Stimulated activated effector memory CD8-positive, alpha-beta T cell treated with anti-CD3 and anti-CD28 coated beads, Interleukin-12 subunit alpha, Interleukin-12 subunit beta, amount 100 ng/mL, for 72 hours (primary cell): Measurements from ENCODE around the gene GRM8.
A peak's percentile ranks its signal among the peaks of the same experiment; 100 is the strongest.

Experiments
- ATAC-seq: fragments of 150-1000 bp; cut with Tn5 transposase; 2 replicates; pipeline ENCODE4 v1.10.0; 2021
- DNase-seq, 2 donors: peaks; one replicate each; pipeline ENCODE4 v3.0.0; 2021 to 2022; ENCODE audit warnings: low spot score in 2 of 2
- H3K27ac Mint-ChIP-seq: one replicate; pipeline ENCODE4 v1.8.0; 2022; ENCODE audit warnings: mild to moderate bottlenecking, mixed read lengths
- H3K36me3 Mint-ChIP-seq: one replicate; pipeline ENCODE4 v1.8.0; 2022; ENCODE audit warnings: mild to moderate bottlenecking, mixed read lengths
- H3K4me1 Mint-ChIP-seq: one replicate; pipeline ENCODE4 v1.8.0; 2022; ENCODE audit warnings: mixed read lengths
- H3K4me3 Mint-ChIP-seq: one replicate; pipeline ENCODE4 v1.8.0; 2022; ENCODE audit warnings: mild to moderate bottlenecking, mixed read lengths
- H3K9me3 Mint-ChIP-seq: one replicate; pipeline ENCODE4 v1.8.0; 2022; ENCODE audit warnings: mixed read lengths

GRM8 gene

GRCh38 chr7:126818393-126819196 lies 434.1 kb downstream of the GRM8 start:
- Mint-ChIP-seq H3K4me3 (no peak overlapping the region), H3K36me3 (no peaks in the 10 kb centered on the region), H3K4me1 (no peaks in the 10 kb centered on the region), H3K9me3 (peaks cover 7% of the 10 kb centered on the region), H3K27ac (no peak overlapping the region)
- DNase-seq (no peak), ATAC-seq (no peak)

- no peak overlapping the region for H3K4me3 Mint-ChIP-seq
- no peak for DNase-seq
- H3K36me3 Mint-ChIP-seq, result no peaks in the 10 kb centered on the region
- no peak for ATAC-seq
- H3K4me1 Mint-ChIP-seq, result no peaks in the 10 kb centered on the region
- no peaks in the 10 kb centered on the region for H3K9me3 Mint-ChIP-seq
- H3K27ac Mint-ChIP-seq, result no peak overlapping the region
Measured at GRCh38 chr7:126809188-126809587, 443.6 kb downstream of the GRM8 start.

- Mint-ChIP-seq H3K27ac (no peak overlapping the region), H3K9me3 (no peaks in the 10 kb centered on the region), H3K4me1 (no peaks in the 10 kb centered on the region), H3K4me3 (no peak overlapping the region), H3K36me3 (no peaks in the 10 kb centered on the region)
- DNase-seq (no peak), ATAC-seq (no peak)
Measured at GRCh38 chr7:126806614-126807013, 446.1 kb downstream of the GRM8 start.

- no peaks in the 10 kb centered on the region for H3K4me1 Mint-ChIP-seq
- no peaks in the 10 kb centered on the region for H3K36me3 Mint-ChIP-seq
- ATAC-seq (no peak), DNase-seq (no peak)
- no peaks in the 10 kb centered on the region for H3K9me3 Mint-ChIP-seq
- H3K4me3 Mint-ChIP-seq, result no peak overlapping the region
- H3K27ac Mint-ChIP-seq, result no peak overlapping the region
Measured at GRCh38 chr7:126805351-126805750, 447.4 kb downstream of the GRM8 start.

GRCh38 chr7:126804604-126805003 lies 448.1 kb downstream of the GRM8 start:
- H3K4me3 Mint-ChIP-seq, result no peak overlapping the region
- H3K36me3 Mint-ChIP-seq, result no peaks in the 10 kb centered on the region
- DNase-seq (no peak), ATAC-seq (no peak)
- H3K4me1 Mint-ChIP-seq, result no peaks in the 10 kb centered on the region
- H3K9me3 Mint-ChIP-seq, result no peaks in the 10 kb centered on the region
- no peak overlapping the region for H3K27ac Mint-ChIP-seq

GRCh38 chr7:126803990-126804389 lies 448.8 kb downstream of the GRM8 start:
- Mint-ChIP-seq H3K9me3 (no peaks in the 10 kb centered on the region), H3K27ac (no peak overlapping the region), H3K4me1 (no peaks in the 10 kb centered on the region), H3K4me3 (no peak overlapping the region), H3K36me3 (no peaks in the 10 kb centered on the region)
- DNase-seq (no peak), ATAC-seq (no peak)

- no peak overlapping the region for H3K27ac Mint-ChIP-seq
- peak in 1 of 2 donors; percentile 50 for DNase-seq
- H3K9me3 Mint-ChIP-seq, result no peaks in the 10 kb centered on the region
Measured at GRCh38 chr7:126803060-126803665, 449.6 kb downstream of the GRM8 start.

GRCh38 chr7:126801733-126802132 lies 451.0 kb downstream of the GRM8 start:
- H3K27ac Mint-ChIP-seq, result no peak overlapping the region
- no peaks in the 10 kb centered on the region for H3K4me1 Mint-ChIP-seq
- no peaks in the 10 kb centered on the region for H3K36me3 Mint-ChIP-seq
- no peaks in the 10 kb centered on the region for H3K9me3 Mint-ChIP-seq
- DNase-seq, result no peak
- H3K4me3 Mint-ChIP-seq, result no peak overlapping the region
- no peak for ATAC-seq

More at GRCh38 chr7:126803060-126803665, 449.6 kb downstream of the GRM8 start:
- Mint-ChIP-seq H3K4me3 (no peak overlapping the region), H3K36me3 (no peaks in the 10 kb centered on the region), H3K4me1 (no peaks in the 10 kb centered on the region)
- peak; percentile 68 for ATAC-seq

- H3K36me3 Mint-ChIP-seq, result no peaks in the 10 kb centered on the region
- no peak for ATAC-seq
- no peaks in the 10 kb centered on the region for H3K4me1 Mint-ChIP-seq
- no peak overlapping the region for H3K4me3 Mint-ChIP-seq
- H3K27ac Mint-ChIP-seq, result no peak overlapping the region
- DNase-seq, result no peak
- H3K9me3 Mint-ChIP-seq, result no peaks in the 10 kb centered on the region
Measured at GRCh38 chr7:126799541-126799940, 453.2 kb downstream of the GRM8 start.

GRCh38 chr7:126792521-126792920 lies 460.2 kb downstream of the GRM8 start:
- no peak for DNase-seq
- no peak for ATAC-seq
- Mint-ChIP-seq H3K4me3 (no peak overlapping the region), H3K27ac (no peak overlapping the region), H3K36me3 (no peaks in the 10 kb centered on the region), H3K9me3 (no peaks in the 10 kb centered on the region), H3K4me1 (no peaks in the 10 kb centered on the region)

GRCh38 chr7:126791306-126791705 lies 461.4 kb downstream of the GRM8 start:
- no peak overlapping the region for H3K27ac Mint-ChIP-seq
- no peaks in the 10 kb centered on the region for H3K4me1 Mint-ChIP-seq
- no peaks in the 10 kb centered on the region for H3K36me3 Mint-ChIP-seq
- ATAC-seq (no peak), DNase-seq (no peak)
- no peaks in the 10 kb centered on the region for H3K9me3 Mint-ChIP-seq
- no peak overlapping the region for H3K4me3 Mint-ChIP-seq

- no peak for ATAC-seq
- Mint-ChIP-seq H3K9me3 (no peaks in the 10 kb centered on the region), H3K4me1 (no peaks in the 10 kb centered on the region), H3K27ac (no peak overlapping the region), H3K4me3 (no peak overlapping the region), H3K36me3 (no peaks in the 10 kb centered on the region)
- DNase-seq, result no peak
Measured at GRCh38 chr7:126790763-126791162, 462.0 kb downstream of the GRM8 start.

- no peaks in the 10 kb centered on the region for H3K4me1 Mint-ChIP-seq
- ATAC-seq, result no peak
- H3K9me3 Mint-ChIP-seq, result peaks cover 4% of the 10 kb centered on the region
Measured at GRCh38 chr7:126783613-126784012, 469.1 kb downstream of the GRM8 start.

GRCh38 chr7:126780993-126781392 lies 471.7 kb downstream of the GRM8 start:
- Mint-ChIP-seq H3K4me3 (no peak overlapping the region), H3K36me3 (no peaks in the 10 kb centered on the region)
- DNase-seq, result no peak

More at GRCh38 chr7:126783613-126784012, 469.1 kb downstream of the GRM8 start:
- Mint-ChIP-seq H3K4me3 (no peak overlapping the region), H3K36me3 (no peaks in the 10 kb centered on the region), H3K27ac (no peak overlapping the region)
- DNase-seq, result no peak

GRCh38 chr7:126778101-126778500 lies 474.6 kb downstream of the GRM8 start:
- DNase-seq (no peak), ATAC-seq (no peak)
- no peaks in the 10 kb centered on the region for H3K4me1 Mint-ChIP-seq
- H3K9me3 Mint-ChIP-seq, result peaks cover 4% of the 10 kb centered on the region
- H3K4me3 Mint-ChIP-seq, result no peak overlapping the region
- no peaks in the 10 kb centered on the region for H3K36me3 Mint-ChIP-seq
- no peak overlapping the region for H3K27ac Mint-ChIP-seq

More at GRCh38 chr7:126780993-126781392, 471.7 kb downstream of the GRM8 start:
- no peak overlapping the region for H3K27ac Mint-ChIP-seq
- H3K9me3 Mint-ChIP-seq, result peaks cover 4% of the 10 kb centered on the region
- H3K4me1 Mint-ChIP-seq, result no peaks in the 10 kb centered on the region
- ATAC-seq, result no peak

- ATAC-seq, result no peak
- no peak overlapping the region for H3K4me3 Mint-ChIP-seq
- no peak overlapping the region for H3K27ac Mint-ChIP-seq
- H3K4me1 Mint-ChIP-seq, result no peaks in the 10 kb centered on the region
- H3K36me3 Mint-ChIP-seq, result no peaks in the 10 kb centered on the region
- peaks cover 4% of the 10 kb centered on the region for H3K9me3 Mint-ChIP-seq
- DNase-seq, result no peak
Measured at GRCh38 chr7:126776498-126776897, 476.2 kb downstream of the GRM8 start.
